ENCODE data around the gene PPP1R14B. TPM values are rescaled to one million over a fixed set of nuclear protein-coding genes. Genes with fewer than 3 reads are reported as not detected.

PPP1R14B gene
- total RNA-seq, 4 donors from 2014 or later: 127 to 220 (median 158) TPM

DNA sequence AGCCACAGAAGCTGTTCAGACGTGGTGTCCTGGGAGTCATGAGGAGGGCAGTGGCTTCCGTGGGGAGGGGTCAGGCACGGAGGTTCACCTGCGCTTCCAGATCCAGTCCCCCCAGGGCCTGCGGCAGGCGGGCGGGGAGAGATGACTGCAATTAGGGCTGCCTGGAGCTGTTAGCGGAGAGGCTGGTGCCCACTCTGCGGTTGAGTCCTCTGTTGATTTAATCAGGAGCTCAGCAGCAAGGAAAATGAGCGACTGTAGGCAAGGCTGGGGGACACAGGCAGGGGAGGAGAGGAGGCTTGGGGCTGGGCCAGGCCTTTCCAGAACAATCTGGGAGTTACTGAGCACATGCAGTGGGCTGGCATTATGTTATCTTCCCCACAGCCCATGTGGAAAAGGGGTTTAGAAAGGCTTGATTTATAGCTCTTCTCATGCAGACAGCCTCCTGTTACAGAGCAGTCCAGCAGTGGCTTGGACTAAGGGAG is 17.7 kb upstream of the PPP1R14B start:
- DNase-seq (ENCODE audit: low spot score in 2 of 2): no peak
- Histone ChIP-seq H3K9me3 (no peaks in the 10 kb centered on the region), H3K27ac (no peak overlapping the region), H3K4me3 (no peak overlapping the region), H3K4me1 (peaks cover 26% of the 10 kb centered on the region), H3K36me3 (peaks cover 67% of the 10 kb centered on the region), H3K27me3 (no peaks in the 10 kb centered on the region)
- 73% methylated on average over 9 of the region's 10 CpGs for WGBS
- no peak for TF ChIP-seq POLR2AphosphoS5 (IDR thresholded peaks at IDR 0.05)
- no peak for TF ChIP-seq EP300 (IDR thresholded peaks at IDR 0.05)
- no peak for TF ChIP-seq POLR2A (IDR thresholded peaks at IDR 0.05)
- TF ChIP-seq, protein P1, sequence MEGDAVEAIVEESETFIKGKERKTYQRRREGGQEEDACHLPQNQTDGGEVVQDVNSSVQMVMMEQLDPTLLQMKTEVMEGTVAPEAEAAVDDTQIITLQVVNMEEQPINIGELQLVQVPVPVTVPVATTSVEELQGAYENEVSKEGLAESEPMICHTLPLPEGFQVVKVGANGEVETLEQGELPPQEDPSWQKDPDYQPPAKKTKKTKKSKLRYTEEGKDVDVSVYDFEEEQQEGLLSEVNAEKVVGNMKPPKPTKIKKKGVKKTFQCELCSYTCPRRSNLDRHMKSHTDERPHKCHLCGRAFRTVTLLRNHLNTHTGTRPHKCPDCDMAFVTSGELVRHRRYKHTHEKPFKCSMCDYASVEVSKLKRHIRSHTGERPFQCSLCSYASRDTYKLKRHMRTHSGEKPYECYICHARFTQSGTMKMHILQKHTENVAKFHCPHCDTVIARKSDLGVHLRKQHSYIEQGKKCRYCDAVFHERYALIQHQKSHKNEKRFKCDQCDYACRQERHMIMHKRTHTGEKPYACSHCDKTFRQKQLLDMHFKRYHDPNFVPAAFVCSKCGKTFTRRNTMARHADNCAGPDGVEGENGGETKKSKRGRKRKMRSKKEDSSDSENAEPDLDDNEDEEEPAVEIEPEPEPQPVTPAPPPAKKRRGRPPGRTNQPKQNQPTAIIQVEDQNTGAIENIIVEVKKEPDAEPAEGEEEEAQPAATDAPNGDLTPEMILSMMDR (IDR thresholded peaks at IDR 0.05): no peak

DNA sequence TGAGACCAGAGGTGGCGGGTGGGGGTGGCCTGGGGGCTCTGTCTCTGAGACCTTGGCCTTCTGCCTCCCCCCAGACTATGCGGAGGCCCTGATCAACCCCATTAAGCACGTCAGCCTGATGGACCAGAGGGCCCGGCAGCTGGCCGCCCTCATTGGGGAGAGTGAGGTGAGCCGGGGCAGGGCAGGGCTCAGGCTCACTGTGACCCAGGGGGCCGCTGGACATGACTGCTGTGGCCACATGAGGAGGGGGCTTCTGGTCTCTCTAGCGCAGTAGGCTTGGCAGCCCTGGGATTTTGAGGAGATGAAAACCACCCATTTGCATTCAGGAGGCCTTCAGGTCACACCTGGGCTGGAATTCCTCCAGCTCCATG is 17.2 kb upstream of the PPP1R14B start:
- H3K36me3 ChIP-seq: peaks cover 72% of the 10 kb centered on the region
- WGBS: no CpG with 5 or more reads among the region's 8 CpGs
- no peaks in the 10 kb centered on the region for H3K27me3 ChIP-seq
- no peak overlapping the region for H3K27ac ChIP-seq
- no peaks in the 10 kb centered on the region for H3K9me3 ChIP-seq
- DNase-seq (ENCODE audit: low spot score in 2 of 2): no peak
- H3K4me3 ChIP-seq: no peak overlapping the region
- no peak for TF ChIP-seq POLR2A (IDR thresholded peaks at IDR 0.05)
- TF ChIP-seq POLR2AphosphoS5 (IDR thresholded peaks at IDR 0.05): no peak
- TF ChIP-seq, protein P1 (IDR thresholded peaks at IDR 0.05): no peak
- no peak for TF ChIP-seq EP300 (IDR thresholded peaks at IDR 0.05)
- H3K4me1 ChIP-seq: peaks cover 21% of the 10 kb centered on the region

DNA sequence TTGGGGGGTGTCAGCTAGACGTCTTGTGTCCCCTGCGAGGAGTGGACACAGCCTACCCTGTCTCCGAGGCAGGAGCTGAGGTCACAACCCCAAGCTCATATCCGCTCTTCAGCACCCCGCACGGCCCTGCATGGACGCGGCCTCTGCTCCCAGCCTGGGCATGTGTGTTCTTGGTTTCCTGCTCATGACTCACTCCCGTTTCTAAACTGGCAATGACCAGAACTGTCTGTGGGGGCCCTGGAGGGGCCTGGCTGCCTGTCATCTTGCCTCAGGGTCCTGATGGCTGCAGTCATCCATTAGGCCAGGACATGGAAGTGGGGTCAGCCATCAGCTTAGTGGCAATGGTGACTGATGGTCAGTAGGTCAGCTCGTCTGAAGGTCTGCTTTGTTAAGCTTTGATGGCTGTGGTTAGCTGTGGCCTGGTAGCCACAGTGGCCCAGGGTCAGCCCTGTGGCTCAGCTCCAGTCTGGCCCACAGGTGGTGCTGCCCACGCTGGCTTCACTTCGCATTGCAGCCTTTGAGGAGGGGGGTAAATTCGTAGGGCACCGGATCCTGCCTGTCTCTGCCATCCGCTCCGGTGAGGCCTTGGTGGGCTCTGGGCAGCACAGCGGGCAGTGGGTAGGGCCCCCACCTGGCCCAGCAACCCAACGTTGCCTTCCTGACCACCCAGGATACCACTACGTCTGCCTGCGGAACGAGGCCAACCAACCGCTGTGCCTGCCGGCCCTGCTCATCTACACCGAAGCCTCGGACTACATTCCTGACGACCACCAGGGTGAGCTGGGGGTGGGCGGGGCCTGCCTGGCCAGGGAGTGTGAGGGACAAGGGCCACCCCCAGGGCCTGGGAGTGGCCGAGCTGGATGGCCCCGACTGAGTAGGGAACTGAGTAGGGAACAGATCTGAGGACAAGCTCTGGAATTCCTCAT is 16.5 kb upstream of the PPP1R14B start:
- no peak for DNase-seq (ENCODE audit: low spot score in 2 of 2)
- TF ChIP-seq EP300 (IDR thresholded peaks at IDR 0.05) (no peak), POLR2AphosphoS5 (IDR thresholded peaks at IDR 0.05) (no peak), POLR2A (IDR thresholded peaks at IDR 0.05) (no peak)
- TF ChIP-seq, protein P1 (IDR thresholded peaks at IDR 0.05): no peak
- no peak overlapping the region for H3K4me3 ChIP-seq
- 84% methylated on average over 8 of the region's 29 CpGs for WGBS
- no peaks in the 10 kb centered on the region for H3K9me3 ChIP-seq
- H3K27ac ChIP-seq: no peak overlapping the region
- H3K4me1 ChIP-seq: peaks cover 14% of the 10 kb centered on the region
- no peaks in the 10 kb centered on the region for H3K27me3 ChIP-seq
- H3K36me3 ChIP-seq: peaks cover 78% of the 10 kb centered on the region

DNA sequence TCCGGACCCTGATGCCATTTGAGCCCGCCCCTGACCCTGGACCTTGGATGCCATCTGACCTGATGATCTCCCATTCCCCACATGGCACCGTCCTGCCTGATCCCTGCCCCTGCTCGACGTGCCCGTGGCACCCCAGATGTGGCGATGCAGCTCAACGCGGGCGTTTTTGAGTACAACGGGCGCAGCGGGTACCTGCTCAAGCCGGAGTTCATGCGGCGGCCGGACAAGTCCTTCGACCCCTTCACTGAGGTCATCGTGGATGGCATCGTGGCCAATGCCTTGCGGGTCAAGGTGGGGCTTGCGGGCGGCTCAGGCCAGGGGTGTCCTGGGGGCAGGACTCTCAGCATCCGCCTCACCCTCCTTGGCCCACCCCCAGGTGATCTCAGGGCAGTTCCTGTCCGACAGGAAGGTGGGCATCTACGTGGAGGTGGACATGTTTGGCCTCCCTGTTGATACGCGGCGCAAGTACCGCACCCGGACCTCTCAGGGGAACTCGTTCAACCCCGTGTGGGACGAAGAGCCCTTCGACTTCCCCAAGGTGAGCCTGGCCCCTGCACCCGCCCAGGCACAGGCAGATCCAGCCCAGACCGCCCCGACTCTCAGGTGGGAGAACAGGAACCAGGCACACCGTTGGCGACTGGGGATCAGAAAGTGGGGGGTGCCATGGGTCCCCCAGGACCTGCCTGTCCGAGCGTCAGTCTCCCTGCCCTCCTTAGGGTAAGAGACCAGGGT is 15.7 kb upstream of the PPP1R14B start:
- no peak for TF ChIP-seq POLR2A (IDR thresholded peaks at IDR 0.05)
- no peak for TF ChIP-seq EP300 (IDR thresholded peaks at IDR 0.05)
- TF ChIP-seq, protein P1 (IDR thresholded peaks at IDR 0.05): no peak
- TF ChIP-seq POLR2AphosphoS5 (IDR thresholded peaks at IDR 0.05): no peak
- Histone ChIP-seq H3K36me3 (peaks cover 86% of the 10 kb centered on the region), H3K4me1 (peaks cover 6% of the 10 kb centered on the region), H3K4me3 (no peak overlapping the region), H3K27ac (no peak overlapping the region), H3K27me3 (no peaks in the 10 kb centered on the region), H3K9me3 (no peaks in the 10 kb centered on the region)
- DNase-seq (ENCODE audit: low spot score in 2 of 2): no peak
- 93% methylated on average over 17 of the region's 42 CpGs for WGBS
